ENCODE results near the gene STOML1.

DNA sequence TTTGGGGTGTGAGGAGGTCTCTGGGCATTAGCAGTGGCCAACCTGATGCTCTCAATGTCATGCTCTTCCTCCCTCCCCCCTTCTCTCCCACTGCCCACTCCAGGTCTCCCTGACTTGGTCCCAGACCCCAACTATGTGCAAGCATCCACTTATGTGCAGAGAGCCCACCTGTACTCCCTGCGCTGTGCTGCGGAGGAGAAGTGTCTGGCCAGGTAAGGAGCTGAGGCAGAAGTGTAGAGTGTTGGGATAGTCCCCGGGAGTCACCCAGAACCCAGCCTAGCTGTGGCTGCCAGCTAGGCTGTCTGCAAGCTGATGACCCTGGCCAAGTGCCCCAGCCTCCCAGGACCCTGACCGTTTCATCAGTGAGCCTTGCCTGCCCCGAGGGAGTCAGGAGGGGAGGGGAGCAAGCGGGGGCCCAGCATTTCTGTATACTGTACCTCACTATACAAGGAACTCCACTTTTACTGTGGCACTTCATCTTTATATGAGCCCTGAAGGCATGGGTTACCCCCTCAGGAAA lies 49.3 kb downstream of the STOML1 start:
- no peak for TF ChIP-seq EZH2phosphoT487 (IDR thresholded peaks at IDR 0.05; ENCODE audit: low read depth)
- TF ChIP-seq, protein P1, sequence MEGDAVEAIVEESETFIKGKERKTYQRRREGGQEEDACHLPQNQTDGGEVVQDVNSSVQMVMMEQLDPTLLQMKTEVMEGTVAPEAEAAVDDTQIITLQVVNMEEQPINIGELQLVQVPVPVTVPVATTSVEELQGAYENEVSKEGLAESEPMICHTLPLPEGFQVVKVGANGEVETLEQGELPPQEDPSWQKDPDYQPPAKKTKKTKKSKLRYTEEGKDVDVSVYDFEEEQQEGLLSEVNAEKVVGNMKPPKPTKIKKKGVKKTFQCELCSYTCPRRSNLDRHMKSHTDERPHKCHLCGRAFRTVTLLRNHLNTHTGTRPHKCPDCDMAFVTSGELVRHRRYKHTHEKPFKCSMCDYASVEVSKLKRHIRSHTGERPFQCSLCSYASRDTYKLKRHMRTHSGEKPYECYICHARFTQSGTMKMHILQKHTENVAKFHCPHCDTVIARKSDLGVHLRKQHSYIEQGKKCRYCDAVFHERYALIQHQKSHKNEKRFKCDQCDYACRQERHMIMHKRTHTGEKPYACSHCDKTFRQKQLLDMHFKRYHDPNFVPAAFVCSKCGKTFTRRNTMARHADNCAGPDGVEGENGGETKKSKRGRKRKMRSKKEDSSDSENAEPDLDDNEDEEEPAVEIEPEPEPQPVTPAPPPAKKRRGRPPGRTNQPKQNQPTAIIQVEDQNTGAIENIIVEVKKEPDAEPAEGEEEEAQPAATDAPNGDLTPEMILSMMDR (IDR thresholded peaks at IDR 0.05; ENCODE audit: low read depth, low read length): no peak

Measured in OCI-LY3 (cell line).